D721Med (cell line): ENCODE results near the gene RTL3.

ENCODE experiments used
- DNase-seq: peaks from one replicate; pipeline ENCODE4 v3.0.0; 2011; ENCODE audit warnings: low spot score; ENCODE audit not compliant: insufficient read length
- FAIRE-seq: peaks from 2 replicates; lab custom pipeline; 2011; peaks lifted over from hg19 to GRCh38; lab: Jason Lieb, UNC
- TF ChIP-seq, protein P1 (sequence below): IDR thresholded peaks from 2 replicates; pipeline ENCODE4 v1.5.1; 2012; ENCODE audit warnings: mild to moderate bottlenecking, control low read depth; ENCODE audit not compliant: insufficient read depth; ENCODE audit errors: missing control alignments

RTL3 gene

DNA sequence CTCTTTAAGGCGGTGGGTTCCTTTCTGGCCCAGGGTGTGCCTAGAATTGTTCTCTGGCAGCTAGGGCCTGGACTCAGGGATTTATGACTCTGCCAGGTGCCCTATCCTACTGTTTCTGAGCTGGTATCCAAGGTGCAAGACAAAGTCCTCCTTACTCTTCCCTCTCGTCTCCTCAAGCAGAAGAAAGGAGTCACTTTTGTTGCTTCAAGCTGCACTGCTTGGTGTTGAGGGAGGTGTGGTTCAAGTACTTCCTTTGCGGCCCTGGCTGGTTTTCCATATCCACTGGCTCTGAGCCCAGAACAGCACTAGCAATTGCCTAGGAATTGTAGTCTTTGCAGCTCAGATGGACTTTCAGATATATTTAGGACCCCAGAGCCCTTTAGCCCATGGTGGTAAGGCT lies 39.3 kb downstream of the RTL3 start:
- DNase-seq, result no peak
- FAIRE-seq, result no peak
- TF ChIP-seq, protein P1, sequence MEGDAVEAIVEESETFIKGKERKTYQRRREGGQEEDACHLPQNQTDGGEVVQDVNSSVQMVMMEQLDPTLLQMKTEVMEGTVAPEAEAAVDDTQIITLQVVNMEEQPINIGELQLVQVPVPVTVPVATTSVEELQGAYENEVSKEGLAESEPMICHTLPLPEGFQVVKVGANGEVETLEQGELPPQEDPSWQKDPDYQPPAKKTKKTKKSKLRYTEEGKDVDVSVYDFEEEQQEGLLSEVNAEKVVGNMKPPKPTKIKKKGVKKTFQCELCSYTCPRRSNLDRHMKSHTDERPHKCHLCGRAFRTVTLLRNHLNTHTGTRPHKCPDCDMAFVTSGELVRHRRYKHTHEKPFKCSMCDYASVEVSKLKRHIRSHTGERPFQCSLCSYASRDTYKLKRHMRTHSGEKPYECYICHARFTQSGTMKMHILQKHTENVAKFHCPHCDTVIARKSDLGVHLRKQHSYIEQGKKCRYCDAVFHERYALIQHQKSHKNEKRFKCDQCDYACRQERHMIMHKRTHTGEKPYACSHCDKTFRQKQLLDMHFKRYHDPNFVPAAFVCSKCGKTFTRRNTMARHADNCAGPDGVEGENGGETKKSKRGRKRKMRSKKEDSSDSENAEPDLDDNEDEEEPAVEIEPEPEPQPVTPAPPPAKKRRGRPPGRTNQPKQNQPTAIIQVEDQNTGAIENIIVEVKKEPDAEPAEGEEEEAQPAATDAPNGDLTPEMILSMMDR, result no peak

GRCh38 chrX:78618987-78619386 lies 40.1 kb downstream of the RTL3 start:
- TF ChIP-seq, protein P1, result no peak
- DNase-seq (no peak), FAIRE-seq (no peak)

DNA sequence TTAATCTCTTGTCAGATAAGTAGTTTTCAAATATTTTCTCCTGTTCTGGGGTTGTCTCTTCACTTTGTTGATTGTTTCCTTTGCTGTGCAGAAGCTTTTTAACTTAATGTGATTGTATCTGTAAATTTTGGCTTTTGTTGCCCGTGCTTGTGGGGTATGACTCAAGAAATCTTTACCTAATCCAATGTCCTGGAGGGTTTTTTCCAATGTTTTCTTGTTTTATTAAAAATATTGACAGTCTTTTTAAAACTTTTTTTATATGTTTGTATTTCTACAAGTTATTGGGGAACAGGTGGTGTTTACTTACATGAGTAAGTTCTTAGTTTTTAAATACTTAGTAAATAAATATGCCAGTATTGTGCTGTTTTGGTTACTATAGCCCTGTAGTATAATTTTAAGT lies 44.9 kb downstream of the RTL3 start:
- TF ChIP-seq, protein P1, result no peak
- DNase-seq (no peak), FAIRE-seq (no peak)
